NCI-H2081 (cell line): ENCODE measurements around the gene FLCN.

Source experiments
- DNase-seq, 2 experiments: peaks; one replicate each; lab custom pipeline; 2025; lab: John Stamatoyannopoulos, UW

The FLCN gene

GRCh38 chr17:17166446-17166845 lies 70.5 kb downstream of the FLCN start:
- no peak for DNase-seq

- DNase-seq = no peak
These were observed 71.2 kb downstream of the FLCN start for GRCh38 chr17:17165666-17166308.

- no peak for DNase-seq
These were observed 72.3 kb downstream of the FLCN start for GRCh38 chr17:17164676-17165075.

GRCh38 chr17:17164156-17164555 lies 72.8 kb downstream of the FLCN start:
- no peak for DNase-seq
